ENCODE data around the gene ENPP3. TPM values are rescaled to one million over a fixed set of nuclear protein-coding genes. Genes with fewer than 3 reads are reported as not detected.

The ENPP3 gene
- total RNA-seq, 6 experiments from 2014 or later, result 0.07 to 0.12 TPM; not detected in 4

DNA sequence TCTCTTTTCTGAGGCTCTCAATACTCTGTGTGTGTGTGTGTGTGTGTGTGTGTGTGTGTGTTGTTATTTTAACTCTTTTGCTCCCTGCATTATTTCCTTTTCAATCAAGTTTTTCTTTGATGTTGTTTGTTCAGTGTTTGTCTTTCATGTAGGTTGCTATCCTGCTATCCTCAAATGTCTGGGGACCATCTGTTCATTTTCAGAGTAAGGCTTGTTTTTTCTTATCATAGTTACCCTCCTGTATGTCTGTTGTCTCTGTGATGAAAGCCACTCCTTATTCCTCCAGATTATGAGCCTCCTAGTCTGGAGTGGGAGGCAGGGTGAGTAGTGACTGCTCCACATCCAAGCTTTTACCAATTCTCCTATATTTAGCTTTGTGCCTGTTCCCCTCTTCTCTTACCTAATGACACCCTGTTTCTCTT lies 9.2 kb downstream of the ENPP3 start:
- no peaks in the 10 kb centered on the region for H3K9me3 Mint-ChIP-seq

DNA sequence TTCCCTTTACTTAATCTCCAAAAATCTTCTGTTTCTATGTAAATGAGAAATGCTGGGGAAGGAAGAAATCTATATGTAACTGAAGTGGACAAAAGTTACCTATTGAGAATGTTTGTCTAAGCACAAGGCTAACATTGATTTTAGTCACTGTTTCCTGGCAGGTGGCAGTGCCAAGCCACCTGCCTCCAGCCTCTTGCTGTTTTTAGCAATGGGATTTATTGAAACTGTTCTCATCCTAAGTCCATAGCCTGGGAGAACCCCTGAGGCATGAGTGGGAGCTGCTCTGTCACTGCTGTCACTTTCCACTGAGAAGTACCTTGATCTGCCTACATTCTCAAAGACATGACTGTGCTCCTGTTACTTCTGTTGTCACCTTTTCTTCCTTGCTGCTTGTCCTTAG lies 14.7 kb downstream of the ENPP3 start:
- H3K9me3 Mint-ChIP-seq, result no peaks in the 10 kb centered on the region
- peaks cover 22% of the 10 kb centered on the region for H3K4me1 Mint-ChIP-seq (ENCODE audit: low read depth)
- no peak for DNase-seq
- no peak overlapping the region for H3K4me3 Mint-ChIP-seq
- 0 out of 2 replicates have a peak, but pooled peaks cover 1% of the 10 kb centered on the region for H3K27me3 Mint-ChIP-seq (ENCODE audit: insufficient read depth)
- TF ChIP-seq, protein P1, sequence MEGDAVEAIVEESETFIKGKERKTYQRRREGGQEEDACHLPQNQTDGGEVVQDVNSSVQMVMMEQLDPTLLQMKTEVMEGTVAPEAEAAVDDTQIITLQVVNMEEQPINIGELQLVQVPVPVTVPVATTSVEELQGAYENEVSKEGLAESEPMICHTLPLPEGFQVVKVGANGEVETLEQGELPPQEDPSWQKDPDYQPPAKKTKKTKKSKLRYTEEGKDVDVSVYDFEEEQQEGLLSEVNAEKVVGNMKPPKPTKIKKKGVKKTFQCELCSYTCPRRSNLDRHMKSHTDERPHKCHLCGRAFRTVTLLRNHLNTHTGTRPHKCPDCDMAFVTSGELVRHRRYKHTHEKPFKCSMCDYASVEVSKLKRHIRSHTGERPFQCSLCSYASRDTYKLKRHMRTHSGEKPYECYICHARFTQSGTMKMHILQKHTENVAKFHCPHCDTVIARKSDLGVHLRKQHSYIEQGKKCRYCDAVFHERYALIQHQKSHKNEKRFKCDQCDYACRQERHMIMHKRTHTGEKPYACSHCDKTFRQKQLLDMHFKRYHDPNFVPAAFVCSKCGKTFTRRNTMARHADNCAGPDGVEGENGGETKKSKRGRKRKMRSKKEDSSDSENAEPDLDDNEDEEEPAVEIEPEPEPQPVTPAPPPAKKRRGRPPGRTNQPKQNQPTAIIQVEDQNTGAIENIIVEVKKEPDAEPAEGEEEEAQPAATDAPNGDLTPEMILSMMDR (IDR thresholded peaks at IDR 0.05), result no peak
- H3K27ac Mint-ChIP-seq, result no peak overlapping the region
- no peaks in the 10 kb centered on the region for H3K36me3 Mint-ChIP-seq (ENCODE audit: low read depth)

More for the DNA sequence above, 9.2 kb downstream of the ENPP3 start:
- no peak for DNase-seq
- TF ChIP-seq, protein P1 (IDR thresholded peaks at IDR 0.05), result no peak
- Mint-ChIP-seq H3K27me3 (ENCODE audit: insufficient read depth) (0 out of 2 replicates have a peak, but pooled peaks cover 1% of the 10 kb centered on the region), H3K4me1 (ENCODE audit: low read depth) (no peaks in the 10 kb centered on the region), H3K36me3 (ENCODE audit: low read depth) (no peaks in the 10 kb centered on the region), H3K27ac (no peak overlapping the region), H3K4me3 (no peak overlapping the region)

DNA sequence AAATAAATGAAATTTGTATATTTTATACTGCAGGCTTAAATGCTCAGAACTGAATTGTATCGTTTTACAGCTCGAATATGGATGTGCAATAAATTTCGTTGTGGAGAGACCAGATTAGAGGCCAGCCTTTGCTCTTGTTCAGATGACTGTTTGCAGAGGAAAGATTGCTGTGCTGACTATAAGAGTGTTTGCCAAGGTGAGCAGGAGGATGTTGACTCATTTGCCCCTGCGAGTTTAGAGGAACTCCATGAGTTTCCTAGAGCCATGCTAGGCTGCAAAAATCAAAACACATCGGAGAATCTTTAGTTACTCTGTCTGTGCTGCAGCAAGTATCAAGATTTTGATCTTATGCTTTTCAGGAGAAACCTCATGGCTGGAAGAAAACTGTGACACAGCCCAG lies 15.4 kb downstream of the ENPP3 start:
- no peak overlapping the region for H3K27ac Mint-ChIP-seq
- DNase-seq, result peak; percentile 9
- H3K4me1 Mint-ChIP-seq (ENCODE audit: low read depth), result peaks cover 28% of the 10 kb centered on the region
- H3K27me3 Mint-ChIP-seq (ENCODE audit: insufficient read depth), result 0 out of 2 replicates have a peak, but pooled peaks cover 1% of the 10 kb centered on the region
- TF ChIP-seq, protein P1 (IDR thresholded peaks at IDR 0.05), result no peak
- no peak overlapping the region for H3K4me3 Mint-ChIP-seq
- H3K9me3 Mint-ChIP-seq, result no peaks in the 10 kb centered on the region
- H3K36me3 Mint-ChIP-seq (ENCODE audit: low read depth), result no peaks in the 10 kb centered on the region

DNA sequence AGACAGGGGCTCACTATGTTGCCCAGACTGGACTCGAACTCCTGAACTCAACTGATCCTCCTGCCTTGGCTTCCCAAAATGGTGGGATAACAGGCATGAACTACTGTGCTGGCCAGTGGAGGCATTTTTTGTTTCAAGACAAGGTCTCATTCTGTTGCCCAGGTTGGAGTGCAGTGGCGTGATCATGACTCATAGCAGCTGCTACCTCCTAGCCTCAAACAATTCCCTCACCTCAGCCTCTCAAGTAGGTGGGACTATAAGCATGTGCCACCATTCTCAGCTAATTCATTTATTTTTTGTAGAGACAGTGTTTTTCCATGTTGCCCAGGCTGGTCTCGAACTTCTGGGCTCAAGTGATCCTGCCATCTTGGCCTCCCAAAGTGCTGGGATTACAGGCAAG lies 17.2 kb downstream of the ENPP3 start:
- Mint-ChIP-seq H3K36me3 (ENCODE audit: low read depth) (no peaks in the 10 kb centered on the region), H3K27ac (no peak overlapping the region), H3K27me3 (ENCODE audit: insufficient read depth) (0 out of 2 replicates have a peak, but pooled peaks cover under 1% of the 10 kb centered on the region), H3K9me3 (no peaks in the 10 kb centered on the region), H3K4me3 (no peak overlapping the region), H3K4me1 (ENCODE audit: low read depth) (peaks cover 44% of the 10 kb centered on the region)
- TF ChIP-seq, protein P1 (IDR thresholded peaks at IDR 0.05), result no peak
- DNase-seq, result no peak

DNA sequence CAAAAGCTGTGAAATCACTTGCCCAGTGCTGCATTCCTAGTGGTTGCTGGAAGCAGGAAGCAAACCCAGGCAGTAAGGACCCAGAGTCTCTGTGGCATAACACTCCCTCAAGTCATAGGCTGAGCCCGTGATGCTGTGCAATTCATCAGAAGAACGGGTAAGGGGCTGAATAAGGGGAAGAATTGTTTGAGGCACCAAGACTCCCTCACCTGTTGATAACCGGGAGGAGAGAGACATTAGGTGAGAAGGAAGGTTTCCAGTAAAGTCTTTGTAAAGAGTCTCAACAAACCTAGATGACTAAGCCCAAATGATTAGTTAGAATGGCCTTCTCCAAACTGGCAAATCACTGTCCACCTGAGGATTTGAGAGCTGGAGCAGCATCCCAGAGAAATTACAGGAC lies 18.3 kb downstream of the ENPP3 start:
- Mint-ChIP-seq H3K27me3 (ENCODE audit: insufficient read depth) (no peaks in the 10 kb centered on the region), H3K27ac (no peak overlapping the region), H3K9me3 (no peaks in the 10 kb centered on the region), H3K36me3 (ENCODE audit: low read depth) (no peaks in the 10 kb centered on the region), H3K4me1 (ENCODE audit: low read depth) (peaks cover 55% of the 10 kb centered on the region), H3K4me3 (no peak overlapping the region)
- TF ChIP-seq, protein P1 (IDR thresholded peaks at IDR 0.05), result no peak
- no peak for DNase-seq

DNA sequence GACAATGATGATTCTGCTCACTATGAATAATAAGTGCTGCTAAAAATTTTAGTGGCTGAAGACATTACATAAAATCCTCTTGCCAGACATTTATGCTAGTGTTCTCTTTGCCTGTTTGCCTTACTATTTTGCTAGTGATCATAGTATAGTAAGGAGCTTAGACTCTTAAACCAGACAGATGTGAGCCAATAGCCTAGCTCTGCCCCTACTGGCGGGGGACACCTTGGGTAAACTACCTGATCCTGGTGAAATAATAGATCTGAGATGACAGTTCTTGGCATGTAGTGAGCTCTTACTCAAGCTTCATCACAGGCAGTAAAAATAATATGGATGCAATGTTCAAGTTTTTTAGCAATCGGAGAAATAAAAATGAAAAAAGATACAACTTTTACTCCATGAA lies 18.8 kb downstream of the ENPP3 start:
- no peaks in the 10 kb centered on the region for H3K36me3 Mint-ChIP-seq (ENCODE audit: low read depth)
- TF ChIP-seq, protein P1 (IDR thresholded peaks at IDR 0.05), result no peak

More for the DNA sequence above, 18.8 kb downstream of the ENPP3 start:
- Mint-ChIP-seq H3K4me1 (ENCODE audit: low read depth) (peaks cover 60% of the 10 kb centered on the region), H3K9me3 (no peaks in the 10 kb centered on the region), H3K27me3 (ENCODE audit: insufficient read depth) (no peaks in the 10 kb centered on the region), H3K4me3 (no peak overlapping the region), H3K27ac (peak overlapping the region; percentile 48; the same call in 1 of the 2 replicates)
- no peak for DNase-seq
